A549 (cell line): ENCODE results near the gene CABP4. TPM values are rescaled to one million over a fixed set of nuclear protein-coding genes. Genes with fewer than 3 reads are reported as not detected.

Experiments
- ATAC-seq, 2 experiments: fragments of 200-7000 bp in 1 of 2; fragments of >200 bp in 1 of 2; cut with Nextera tagmentation in 1 of 2; cut with Tn5 transposase in 1 of 2; 3 replicates each; pipeline versions ENCODE4 v1.8.0 to v1.9.1; 2018 to 2020; ENCODE audit warnings: mild to moderate bottlenecking in 1 of 2, moderate library complexity in 1 of 2
- CTCF ChIA-PET: fragments of 300-600 bp; sonication (Branson Sonifier 250); formaldehyde crosslinking; extraction: SDS; loops from one replicate; lab custom pipeline; 2021; ENCODE audit warnings: antibody characterized with exemption, inconsistent platforms; lab: Yijun Ruan, JAX
- POLR2A ChIA-PET: fragments of 350-600 bp; formaldehyde crosslinking; extraction: SDS; loops from one replicate; lab custom pipeline; 2021; ENCODE audit warnings: antibody characterized with exemption, inconsistent platforms; lab: Yijun Ruan, JAX
- DNase-seq, 2 experiments: peaks; one replicate each; pipeline versions ENCODE4 v3.0.0 to v3.0.0-alpha.2; 2011 to 2016; ENCODE audit warnings: low read depth in 1 of 2, low spot score in 1 of 2
- FAIRE-seq: peaks from 2 replicates; lab custom pipeline; 2011; peaks lifted over from hg19 to GRCh38; lab: Jason Lieb, UNC
- H3K27ac ChIP-seq, 2 experiments: fragments of >200 bp; sonication (Bioruptor Twin); formaldehyde crosslinking; 3 replicates each; pipeline ENCODE4 v1.5.1; 2016 to 2017
- H3K4me1 ChIP-seq: fragments of >200 bp; sonication (Bioruptor Twin); formaldehyde crosslinking; 3 replicates; pipeline ENCODE4 v1.6.1; 2016
- H3K4me2 ChIP-seq: fragments of >200 bp; sonication (Bioruptor Twin); formaldehyde crosslinking; 3 replicates; pipeline ENCODE4 v1.6.1; 2016
- H3K4me3 ChIP-seq: fragments of >200 bp; sonication (Bioruptor Twin); formaldehyde crosslinking; 3 replicates; pipeline ENCODE4 v1.5.1; 2016
- H3K9me3 ChIP-seq: fragments of >200 bp; sonication (Bioruptor Twin); formaldehyde crosslinking; 3 replicates; pipeline ENCODE4 v1.6.1; 2016
- BCL3 ChIP-seq: fragments of >200 bp; sonication (Bioruptor Twin); formaldehyde crosslinking; IDR thresholded peaks from 3 replicates; pipeline ENCODE4 v1.6.1; 2016
- CBX8 ChIP-seq: fragments of 200-600 bp; sonication (generic); IDR thresholded peaks from 2 replicates; pipeline ENCODE4 v1.6.1; 2016
- CEBPB ChIP-seq, 2 experiments: fragments of >200 bp in 1 of 2; sonication (Bioruptor Twin) in 1 of 2; formaldehyde crosslinking in 1 of 2; IDR thresholded peaks; 2 replicates each; pipeline ENCODE4 v1.6.1; 2012 to 2016
- EHMT2 ChIP-seq: fragments of 200-600 bp; sonication (generic); IDR thresholded peaks from 2 replicates; pipeline ENCODE4 v1.6.1; 2016; ENCODE audit warnings: antibody characterized with exemption, low read depth, mild to moderate bottlenecking, moderate library complexity
- ELK1 ChIP-seq: fragments of 150-350 bp; IDR thresholded peaks from 2 replicates; pipeline ENCODE4 v1.6.1; 2014; ENCODE audit warnings: low read depth, mild to moderate bottlenecking, low read length
- FOSL2 ChIP-seq, 2 experiments: fragments of 450-650 bp in 1 of 2; fragments of >200 bp in 1 of 2; sonication (Bioruptor Twin) in 1 of 2; formaldehyde crosslinking; IDR thresholded peaks; 2 replicates each; pipeline versions ENCODE4 v1.5.0 to v1.6.1; 2016 to 2020; ENCODE audit warnings: mild to moderate bottlenecking in 1 of 2, moderate library complexity in 1 of 2
- FOXS1 ChIP-seq: fragments of 250-450 bp; sonication (Bioruptor Pico); IDR thresholded peaks from 2 replicates; pipeline ENCODE4 v1.5.0; 2020; ENCODE audit warnings: mild to moderate bottlenecking, moderate library complexity
- HDAC2 ChIP-seq: fragments of 200-600 bp; sonication (generic); IDR thresholded peaks from 2 replicates; pipeline ENCODE4 v1.6.1; 2016
- HOXB13 ChIP-seq: fragments of 250-450 bp; sonication (Bioruptor Pico); IDR thresholded peaks from 2 replicates; pipeline ENCODE4 v1.5.0; 2020; ENCODE audit warnings: low read depth, mild to moderate bottlenecking, moderate library complexity
- JUN ChIP-seq, 2 experiments: fragments of >200 bp; sonication (Bioruptor Twin); formaldehyde crosslinking; IDR thresholded peaks; 2 replicates in 1 of 2; 3 replicates in 1 of 2; pipeline ENCODE4 v1.6.1; 2016 to 2017
- JUNB ChIP-seq: fragments of >200 bp; sonication (Bioruptor Twin); formaldehyde crosslinking; IDR thresholded peaks from 2 replicates; pipeline ENCODE4 v1.6.1; 2016
- KDM5A ChIP-seq: fragments of 200-600 bp; sonication (generic); IDR thresholded peaks from 2 replicates; pipeline ENCODE4 v1.6.1; 2016; ENCODE audit warnings: antibody characterized with exemption, mild to moderate bottlenecking
- MAFK ChIP-seq: fragments of 450-650 bp; IDR thresholded peaks from 2 replicates; pipeline ENCODE4 v1.6.1; 2014; ENCODE audit not compliant: partially characterized antibody
- MYC ChIP-seq: IDR thresholded peaks from 2 replicates; pipeline ENCODE4 v1.6.1; 2012; ENCODE audit warnings: mild to moderate bottlenecking, inconsistent platforms, low read length, improper control_type of control experiment, borderline replicate concordance
- NFE2L2 ChIP-seq: fragments of 150-350 bp; conservative IDR thresholded peaks from 2 replicates; pipeline ENCODE4 v1.6.1; 2014; ENCODE audit warnings: low read length
- NPAS2 ChIP-seq: fragments of 250-450 bp; sonication (Bioruptor Pico); IDR thresholded peaks from 2 replicates; pipeline ENCODE4 v1.8.0; 2022; ENCODE audit warnings: mild to moderate bottlenecking, moderate library complexity, borderline replicate concordance
- PHF8 ChIP-seq: fragments of 200-600 bp; sonication (generic); IDR thresholded peaks from 2 replicates; pipeline ENCODE4 v1.6.1; 2016; ENCODE audit warnings: low read depth, mild to moderate bottlenecking, antibody characterized with exemption, moderate library complexity, borderline replicate concordance
- RAD21 ChIP-seq, 2 experiments: fragments of >200 bp in 1 of 2; sonication (Bioruptor Twin) in 1 of 2; formaldehyde crosslinking in 1 of 2; IDR thresholded peaks in 1 of 2; conservative IDR thresholded peaks in 1 of 2; 2 replicates in 1 of 2; 3 replicates in 1 of 2; pipeline ENCODE4 v1.6.1; 2012 to 2018; ENCODE audit warnings: inconsistent platforms in 1 of 2
- RARB ChIP-seq: fragments of 250-450 bp; sonication (Bioruptor Pico); IDR thresholded peaks from 2 replicates; pipeline ENCODE4 v1.8.0; 2021; ENCODE audit warnings: mild to moderate bottlenecking, moderate library complexity
- RCOR1 ChIP-seq: fragments of 150-350 bp; IDR thresholded peaks from 2 replicates; pipeline ENCODE4 v1.6.1; 2014; ENCODE audit warnings: antibody characterized with exemption, low read length, low read depth
- RFX5 ChIP-seq: fragments of 450-650 bp; IDR thresholded peaks from 2 replicates; pipeline ENCODE4 v1.7.1; 2014; ENCODE audit warnings: antibody characterized with exemption, mild to moderate bottlenecking, moderate library complexity
- RNF2 ChIP-seq: fragments of 200-600 bp; sonication (generic); IDR thresholded peaks from 2 replicates; pipeline ENCODE4 v1.6.1; 2016; ENCODE audit warnings: low read depth, mild to moderate bottlenecking, antibody characterized with exemption, moderate library complexity, borderline replicate concordance
- TFCP2L1 ChIP-seq: fragments of 250-450 bp; sonication (Bioruptor Pico); IDR thresholded peaks from 2 replicates; pipeline ENCODE4 v1.5.0; 2021; ENCODE audit warnings: mild to moderate bottlenecking
- TP53 ChIP-seq: fragments of 250-450 bp; sonication (Bioruptor Pico); IDR thresholded peaks from 2 replicates; pipeline ENCODE4 v1.5.0; 2021; ENCODE audit warnings: mild to moderate bottlenecking, moderate library complexity
- ZFP36 ChIP-seq: fragments of 450-650 bp; IDR thresholded peaks from 2 replicates; pipeline ENCODE4 v1.6.1; 2014; ENCODE audit warnings: borderline replicate concordance; ENCODE audit not compliant: partially characterized antibody
- ZSCAN20 ChIP-seq: fragments of 250-450 bp; sonication (Bioruptor Pico); IDR thresholded peaks from 2 replicates; pipeline ENCODE4 v1.8.0; 2022; ENCODE audit warnings: mild to moderate bottlenecking, moderate library complexity
- WGBS: methylation state at CpG from one replicate; pipeline ENCODE4 v1.1.6; 2017; ENCODE audit errors: missing lambda C conversion rate; 5-methylcytosine and 5-hydroxymethylcytosine counted together
- polyA plus RNA-seq, 4 experiments: library from polyadenylated mRNA; depleted of rRNA in 3 of 4; stranded (reverse); fragments of >200 nt; fragmentation: RNase III in 1 of 4; extraction: RNeasy Plus Mini Kit Qiagen cat#74134 plus additional on column Dnase treatment in 1 of 4; gene quantifications; 2 replicates in 3 of 4; 3 replicates in 1 of 4; pipeline ENCODE4 v1.2.3, GENCODE V29; 2011 to 2017
- TF ChIP-seq, protein P1 (sequence below): IDR thresholded peaks from 2 replicates; pipeline ENCODE4 v1.6.1; 2012
- TF ChIP-seq, protein P2 (sequence below): fragments of >200 bp; sonication (Bioruptor Twin); formaldehyde crosslinking; IDR thresholded peaks from 3 replicates; pipeline ENCODE4 v1.5.1; 2016
- TF ChIP-seq, protein P3 (sequence below): IDR thresholded peaks from 2 replicates; pipeline ENCODE4 v1.6.1; 2012; ENCODE audit warnings: low read depth, borderline replicate concordance
- TF ChIP-seq, protein P4 (sequence below): fragments of 250-450 bp; sonication (Bioruptor Pico); IDR thresholded peaks from 2 replicates; pipeline ENCODE4 v1.5.0; 2021; ENCODE audit warnings: mild to moderate bottlenecking, moderate library complexity, borderline replicate concordance

The CABP4 gene
- polyA plus RNA-seq, 2 of the 4 experiments (the other 2 are of a cell fraction) = not detected

- peak; percentile 75 to 78 for ATAC-seq
- Histone ChIP-seq H3K4me1 (peaks cover 30% of the 10 kb centered on the region), H3K4me3 (peak within 1 kb of the TSS; percentile 67), H3K27ac (peak within 1 kb of the TSS; percentile 83 to 97), H3K4me2 (peak within 1 kb of the TSS; percentile 82), H3K9me3 (no peaks in the 10 kb centered on the region)
- POLR2A ChIA-PET = interaction anchor here (0.6 to 1.9 kb wide), 4 partner anchors 26 to 67 kb away, joined by 3 to 14 read pairs (median 4); partner anchors contain the start of genes CORO1B and PPP1CA
- DNase-seq = peak; percentile 81 to 94
- CTCF ChIA-PET = interaction anchor here (0.6 to 5.4 kb wide), 23 partner anchors 8 to 396 kb away, joined by 3 to 22 read pairs (median 4); partner anchors contain the start of genes CABP4, GPR152 and PPP1CA
- no peak for FAIRE-seq
- WGBS = 0% methylated on average over 13 of the region's 76 CpGs
- TF ChIP-seq CBX8 (no peak), EHMT2 (no peak), RAD21 (conservative IDR thresholded peaks at IDR 0.05 in 1 of 2, IDR thresholded peaks at IDR 0.05 in 1 of 2) (peak; percentile 54 to 74), TFCP2L1 (CRISPR knock-in tag) (no peak), BCL3 (peak; percentile 80; the same call in 2 of the 3 replicates), KDM5A (no peak; the same call in 1 of the 2 replicates), FOXS1 (CRISPR knock-in tag) (no peak), HOXB13 (CRISPR knock-in tag) (no peak), NPAS2 (CRISPR knock-in tag) (no peak), RARB (CRISPR knock-in tag) (no peak), RCOR1 (no peak), RNF2 (no peak), CEBPB (IDR thresholded peaks at IDR 0.05) (no peak), NFE2L2 (no peak), FOSL2 (IDR thresholded peaks at IDR 0.05) (no peak), FOSL2 (CRISPR knock-in tag; IDR thresholded peaks at IDR 0.05) (no peak), MYC (peak; percentile 71; the same call in 1 of the 2 replicates), PHF8 (0 out of 2 replicates have a peak, but pooled peaks have one; percentile 22), MAFK (no peak), ZSCAN20 (CRISPR knock-in tag) (no peak), ELK1 (no peak), HDAC2 (no peak), JUNB (no peak), TP53 (CRISPR knock-in tag) (no peak), JUN (IDR thresholded peaks at IDR 0.05) (peak; percentile 67 to 94; a peak in 4 of 5 replicates), RFX5 (no peak), ZFP36 (no peak)
- TF ChIP-seq, protein P1, sequence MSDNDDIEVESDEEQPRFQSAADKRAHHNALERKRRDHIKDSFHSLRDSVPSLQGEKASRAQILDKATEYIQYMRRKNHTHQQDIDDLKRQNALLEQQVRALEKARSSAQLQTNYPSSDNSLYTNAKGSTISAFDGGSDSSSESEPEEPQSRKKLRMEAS = peak; percentile 74
- TF ChIP-seq, protein P2, sequence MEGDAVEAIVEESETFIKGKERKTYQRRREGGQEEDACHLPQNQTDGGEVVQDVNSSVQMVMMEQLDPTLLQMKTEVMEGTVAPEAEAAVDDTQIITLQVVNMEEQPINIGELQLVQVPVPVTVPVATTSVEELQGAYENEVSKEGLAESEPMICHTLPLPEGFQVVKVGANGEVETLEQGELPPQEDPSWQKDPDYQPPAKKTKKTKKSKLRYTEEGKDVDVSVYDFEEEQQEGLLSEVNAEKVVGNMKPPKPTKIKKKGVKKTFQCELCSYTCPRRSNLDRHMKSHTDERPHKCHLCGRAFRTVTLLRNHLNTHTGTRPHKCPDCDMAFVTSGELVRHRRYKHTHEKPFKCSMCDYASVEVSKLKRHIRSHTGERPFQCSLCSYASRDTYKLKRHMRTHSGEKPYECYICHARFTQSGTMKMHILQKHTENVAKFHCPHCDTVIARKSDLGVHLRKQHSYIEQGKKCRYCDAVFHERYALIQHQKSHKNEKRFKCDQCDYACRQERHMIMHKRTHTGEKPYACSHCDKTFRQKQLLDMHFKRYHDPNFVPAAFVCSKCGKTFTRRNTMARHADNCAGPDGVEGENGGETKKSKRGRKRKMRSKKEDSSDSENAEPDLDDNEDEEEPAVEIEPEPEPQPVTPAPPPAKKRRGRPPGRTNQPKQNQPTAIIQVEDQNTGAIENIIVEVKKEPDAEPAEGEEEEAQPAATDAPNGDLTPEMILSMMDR = peak; percentile 53
- TF ChIP-seq, protein P3, sequence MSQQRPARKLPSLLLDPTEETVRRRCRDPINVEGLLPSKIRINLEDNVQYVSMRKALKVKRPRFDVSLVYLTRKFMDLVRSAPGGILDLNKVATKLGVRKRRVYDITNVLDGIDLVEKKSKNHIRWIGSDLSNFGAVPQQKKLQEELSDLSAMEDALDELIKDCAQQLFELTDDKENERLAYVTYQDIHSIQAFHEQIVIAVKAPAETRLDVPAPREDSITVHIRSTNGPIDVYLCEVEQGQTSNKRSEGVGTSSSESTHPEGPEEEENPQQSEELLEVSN = 0 out of 2 replicates have a peak, but pooled peaks have one; percentile 25
- TF ChIP-seq, protein P4, sequence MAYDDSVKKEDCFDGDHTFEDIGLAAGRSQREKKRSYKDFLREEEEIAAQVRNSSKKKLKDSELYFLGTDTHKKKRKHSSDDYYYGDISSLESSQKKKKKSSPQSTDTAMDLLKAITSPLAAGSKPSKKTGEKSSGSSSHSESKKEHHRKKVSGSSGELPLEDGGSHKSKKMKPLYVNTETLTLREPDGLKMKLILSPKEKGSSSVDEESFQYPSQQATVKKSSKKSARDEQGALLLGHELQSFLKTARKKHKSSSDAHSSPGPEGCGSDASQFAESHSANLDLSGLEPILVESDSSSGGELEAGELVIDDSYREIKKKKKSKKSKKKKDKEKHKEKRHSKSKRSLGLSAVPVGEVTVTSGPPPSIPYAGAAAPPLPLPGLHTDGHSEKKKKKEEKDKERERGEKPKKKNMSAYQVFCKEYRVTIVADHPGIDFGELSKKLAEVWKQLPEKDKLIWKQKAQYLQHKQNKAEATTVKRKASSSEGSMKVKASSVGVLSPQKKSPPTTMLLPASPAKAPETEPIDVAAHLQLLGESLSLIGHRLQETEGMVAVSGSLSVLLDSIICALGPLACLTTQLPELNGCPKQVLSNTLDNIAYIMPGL (CRISPR knock-in tag) = no peak
These were observed 13.8 kb downstream of the CABP4 start, which contains the start of gene TMEM134 for GRCh38 chr11:67468759-67469507. TSS of gene TMEM134 (minus strand) at chr11:67469251. CDS start at chr11:67469192, 59 bp downstream.
